COLO668 (cell line): ENCODE measurements around the gene NOC2L.

ENCODE experiments used
- DNase-seq: peaks from one replicate; lab custom pipeline; 2025; ENCODE audit not compliant: unreplicated experiment; lab: John Stamatoyannopoulos, UW

Gene NOC2L

GRCh38 chr1:917466-918091, 41.5 kb downstream of the NOC2L start:
- no peak for DNase-seq

GRCh38 chr1:917076-917459, 42.0 kb downstream of the NOC2L start:
- DNase-seq: no peak

GRCh38 chr1:916173-917075, 42.6 kb downstream of the NOC2L start:
- no peak for DNase-seq

GRCh38 chr1:915295-916172, 43.5 kb downstream of the NOC2L start:
- no peak for DNase-seq

- no peak for DNase-seq
These were observed 44.2 kb downstream of the NOC2L start for GRCh38 chr1:914891-915280.

- DNase-seq: no peak
These were observed 44.7 kb downstream of the NOC2L start for GRCh38 chr1:914131-914890.

GRCh38 chr1:913491-914130, 45.4 kb downstream of the NOC2L start:
- DNase-seq: peak; percentile 64

- no peak for DNase-seq
These were observed 46.2 kb downstream of the NOC2L start for GRCh38 chr1:912740-913301.

- DNase-seq: peak; percentile 78
These were observed 46.9 kb downstream of the NOC2L start for GRCh38 chr1:911875-912739.

- DNase-seq: peak; percentile 96
These were observed 48.0 kb downstream of the NOC2L start for GRCh38 chr1:910881-911721.

GRCh38 chr1:910311-910880, 48.7 kb downstream of the NOC2L start:
- DNase-seq: peak; percentile 57

- DNase-seq: no peak
These were observed 49.2 kb downstream of the NOC2L start for GRCh38 chr1:909861-910310.

GRCh38 chr1:908661-909060, 50.4 kb downstream of the NOC2L start:
- DNase-seq: no peak

GRCh38 chr1:907611-908451, 51.2 kb downstream of the NOC2L start:
- no peak for DNase-seq

GRCh38 chr1:906600-907420, 52.2 kb downstream of the NOC2L start:
- DNase-seq: no peak
